H9 (cell line): ENCODE results near the gene ANKRD2. TPM values are rescaled to one million over a fixed set of nuclear protein-coding genes. Genes with fewer than 3 reads are reported as not detected.

ENCODE experiments used
- DNase-seq: peaks from one replicate; pipeline ENCODE4 v3.0.0-alpha.2; 2017
- H2AFZ ChIP-seq: one replicate; pipeline ENCODE4 v1.6.1; 2013; ENCODE audit warnings: mild to moderate bottlenecking, low read length, control low read depth, moderate library complexity
- H2AK5ac ChIP-seq: 2 replicates; pipeline ENCODE4 v1.6.1; 2013; ENCODE audit warnings: low read length, control low read depth, mixed read lengths; ENCODE audit not compliant: insufficient read length
- H2BK120ac ChIP-seq: one replicate; pipeline ENCODE4 v1.6.1; 2013; ENCODE audit warnings: low read depth, mild to moderate bottlenecking, low read length, control low read depth, inconsistent platforms; ENCODE audit not compliant: poor library complexity, severe bottlenecking
- H2BK12ac ChIP-seq: 2 replicates; pipeline ENCODE4 v1.6.1; 2013; ENCODE audit warnings: low read length, control low read depth, mixed read lengths, low read depth; ENCODE audit not compliant: insufficient read length
- H2BK15ac ChIP-seq: 2 replicates; pipeline ENCODE4 v1.6.1; 2013; ENCODE audit warnings: low read depth, low read length, control low read depth
- H2BK20ac ChIP-seq: one replicate; pipeline ENCODE4 v1.6.1; 2013; ENCODE audit warnings: low read depth, mild to moderate bottlenecking, low read length, control low read depth, inconsistent platforms; ENCODE audit not compliant: poor library complexity, severe bottlenecking
- H2BK5ac ChIP-seq: 2 replicates; pipeline ENCODE4 v1.6.1; 2013; ENCODE audit warnings: low read length, control low read depth, mixed read lengths; ENCODE audit not compliant: insufficient read length
- H3K14ac ChIP-seq: 2 replicates; pipeline ENCODE4 v1.6.1; 2013; ENCODE audit warnings: low read length, control low read depth; ENCODE audit not compliant: insufficient read depth
- H3K18ac ChIP-seq: 2 replicates; pipeline ENCODE4 v1.6.1; 2013; ENCODE audit warnings: low read depth, mild to moderate bottlenecking, mixed read lengths, low read length, control low read depth; ENCODE audit not compliant: insufficient read length
- H3K23ac ChIP-seq: 2 replicates; pipeline ENCODE4 v1.6.1; 2013; ENCODE audit warnings: low read length, control low read depth, mixed read lengths, low read depth; ENCODE audit not compliant: insufficient read length
- H3K23me2 ChIP-seq: 2 replicates; pipeline ENCODE4 v1.6.1; 2013; ENCODE audit warnings: low read depth, mild to moderate bottlenecking, mixed read lengths, low read length, control low read depth; ENCODE audit not compliant: insufficient read length, poor library complexity, severe bottlenecking
- H3K27ac ChIP-seq: 2 replicates; pipeline ENCODE4 v1.5.1; 2013; ENCODE audit warnings: low read length, control low read depth, mixed read lengths, low read depth; ENCODE audit not compliant: insufficient read length
- H3K27me3 ChIP-seq: 2 replicates; pipeline ENCODE4 v1.6.1; 2013; ENCODE audit warnings: low read length, control low read depth, inconsistent platforms; ENCODE audit not compliant: insufficient read depth
- H3K4ac ChIP-seq: 2 replicates; pipeline ENCODE4 v1.6.1; 2013; ENCODE audit warnings: low read depth, mild to moderate bottlenecking, control low read depth, inconsistent platforms, low read length, moderate library complexity
- H3K4me1 ChIP-seq: 2 replicates; pipeline ENCODE4 v1.6.1; 2013; ENCODE audit warnings: low read length, control low read depth, inconsistent platforms; ENCODE audit not compliant: insufficient read depth
- H3K4me2 ChIP-seq: 2 replicates; pipeline ENCODE4 v1.6.1; 2013; ENCODE audit warnings: low read length, control low read depth, mixed read lengths; ENCODE audit not compliant: insufficient read length, insufficient read depth
- H3K56ac ChIP-seq: 2 replicates; pipeline ENCODE4 v1.6.1; 2013; ENCODE audit warnings: low read depth, mild to moderate bottlenecking, mixed read lengths, low read length, control low read depth; ENCODE audit not compliant: insufficient read length
- H3K79me1 ChIP-seq: 2 replicates; pipeline ENCODE4 v1.6.1; 2013; ENCODE audit warnings: low read depth, mild to moderate bottlenecking, moderate library complexity, low read length, control low read depth, inconsistent platforms; ENCODE audit not compliant: insufficient read depth, poor library complexity, severe bottlenecking
- H3K79me2 ChIP-seq: 2 replicates; pipeline ENCODE4 v1.6.1; 2013; ENCODE audit warnings: low read length, control low read depth, inconsistent platforms; ENCODE audit not compliant: insufficient read depth
- H3K9ac ChIP-seq: 2 replicates; pipeline ENCODE4 v1.6.1; 2013; ENCODE audit warnings: low read length, control low read depth, mixed read lengths; ENCODE audit not compliant: insufficient read length; ENCODE audit errors: extremely low read depth
- H3K9me3 ChIP-seq: one replicate; pipeline ENCODE4 v1.6.1; 2013; ENCODE audit warnings: low read depth, low read length, inconsistent platforms; ENCODE audit not compliant: control insufficient read depth
- H3T11ph ChIP-seq: one replicate; pipeline ENCODE4 v1.6.1; 2013; ENCODE audit warnings: mild to moderate bottlenecking, low read length, control low read depth, inconsistent platforms
- H4K20me1 ChIP-seq: one replicate; pipeline ENCODE4 v1.6.1; 2013; ENCODE audit not compliant: control insufficient read depth, insufficient read length, insufficient read depth
- H4K5ac ChIP-seq: 2 replicates; pipeline ENCODE4 v1.6.1; 2013; ENCODE audit warnings: low read depth, mild to moderate bottlenecking, mixed read lengths, low read length, control low read depth; ENCODE audit not compliant: insufficient read length
- H4K8ac ChIP-seq: replicated peaks from 2 replicates; pipeline ENCODE4 v1.6.1; 2013; ENCODE audit warnings: low read length, control low read depth, mixed read lengths, low read depth; ENCODE audit not compliant: insufficient read length
- H4K91ac ChIP-seq: 2 replicates; pipeline ENCODE4 v1.6.1; 2013; ENCODE audit warnings: low read depth, mild to moderate bottlenecking, moderate library complexity, mixed read lengths, low read length, control low read depth; ENCODE audit not compliant: insufficient read length
- H3K27ac Mint-ChIP-seq, 3 experiments: 2 replicates in 2 of 3; 3 replicates in 1 of 3; pipeline ENCODE4 v1.8.0; 2020 to 2021; ENCODE audit warnings: mixed read lengths in 3 of 3, mild to moderate bottlenecking in 1 of 3, moderate library complexity in 1 of 3
- H3K27me3 Mint-ChIP-seq: 2 replicates; pipeline ENCODE4 v1.8.0; 2021; ENCODE audit warnings: low read depth, mild to moderate bottlenecking, moderate library complexity, mixed read lengths
- H3K36me3 Mint-ChIP-seq, 3 experiments: 2 replicates in 2 of 3; 3 replicates in 1 of 3; pipeline ENCODE4 v1.8.0; 2020 to 2021; ENCODE audit warnings: low read depth in 3 of 3, mixed read lengths in 3 of 3; ENCODE audit not compliant: insufficient read depth in 1 of 3
- H3K4me1 Mint-ChIP-seq, 2 experiments: 2 replicates each; pipeline ENCODE4 v1.8.0; 2020; ENCODE audit warnings: mixed read lengths in 2 of 2
- H3K4me3 Mint-ChIP-seq, 2 experiments: 2 replicates in 1 of 2; 3 replicates in 1 of 2; pipeline ENCODE4 v1.8.0; 2020 to 2021; ENCODE audit warnings: mild to moderate bottlenecking in 2 of 2, mixed read lengths in 2 of 2, moderate library complexity in 1 of 2
- H3K9me3 Mint-ChIP-seq, 2 experiments: 2 replicates in 1 of 2; 3 replicates in 1 of 2; pipeline ENCODE4 v1.8.0; 2020; ENCODE audit warnings: mild to moderate bottlenecking in 2 of 2, mixed read lengths in 2 of 2, moderate library complexity in 1 of 2
- CTCF ChIP-seq: fragments of 200-600 bp; sonication (generic); conservative IDR thresholded peaks from 3 replicates; pipeline ENCODE4 v1.8.0; 2021; ENCODE audit warnings: antibody characterized with exemption, mild to moderate bottlenecking
- WGBS: extraction: QIAGEN DNeasy Blood & Tissue Kit; methylation state at CpG from one replicate; pipeline ENCODE4 v1.1.7; 2013; ENCODE audit warnings: missing lambda C conversion rate, low lambda C conversion rate, mixed read lengths; ENCODE audit not compliant: insufficient read length; ENCODE audit errors: extremely low coverage; 5-methylcytosine and 5-hydroxymethylcytosine counted together
- total RNA-seq: library from RNA; stranded (reverse); gene quantifications from 2 replicates; pipeline ENCODE4 v1.2.1, GENCODE V29; 2021

The ANKRD2 gene
- total RNA-seq, 1 experiment from 2014 or later, result not detected

- DNase-seq, result no peak
- no peak for TF ChIP-seq CTCF
- no CpG with 5 or more reads among the region's 9 CpGs for WGBS
- Histone ChIP-seq H3K79me1 (no peaks in the 10 kb centered on the region), H2BK15ac (no peak overlapping the region), H3K27me3 (no peaks in the 10 kb centered on the region), H3T11ph (no peak overlapping the region), H3K4me2 (no peak overlapping the region), H3K79me2 (no peaks in the 10 kb centered on the region), H3K4me1 (no peaks in the 10 kb centered on the region), H2BK5ac (no peak overlapping the region), H3K9ac (no peak overlapping the region), H4K5ac (no peak overlapping the region), H4K91ac (no peak overlapping the region), H3K27ac (no peak overlapping the region), H4K8ac (no peak overlapping the region), H2AFZ (no peak overlapping the region), H3K23me2 (no peaks in the 10 kb centered on the region), H2AK5ac (no peak overlapping the region), H3K18ac (no peak overlapping the region), H2BK120ac (no peak overlapping the region), H2BK20ac (no peak overlapping the region), H2BK12ac (no peak overlapping the region), H4K20me1 (no peaks in the 10 kb centered on the region), H3K56ac (no peak overlapping the region), H3K4ac (no peak overlapping the region), H3K9me3 (no peaks in the 10 kb centered on the region), H3K14ac (no peak overlapping the region), H3K23ac (no peak overlapping the region)
- Mint-ChIP-seq H3K27me3 (peaks cover under 1% of the 10 kb centered on the region; the same call in 1 of the 2 replicates), H3K4me3 (no peak overlapping the region), H3K27ac (no peak overlapping the region), H3K9me3 (no peaks in the 10 kb centered on the region), H3K4me1 (peaks cover 9 to 12% of the 10 kb centered on the region in 2 experiments), H3K36me3 (no peaks in the 10 kb centered on the region)
These were observed 5.1 kb downstream of the ANKRD2 start for GRCh38 chr10:97577701-97578100.
